OCI-LY7 (cell line): ENCODE results near the gene ARHGEF4.

Experiments
- CTCF ChIP-seq: fragments of 200-600 bp; sonication (generic); conservative IDR thresholded peaks from 2 replicates; pipeline ENCODE4 v1.5.1; 2014; ENCODE audit warnings: mild to moderate bottlenecking, antibody characterized with exemption, low read length, moderate library complexity, mixed read lengths
- EZH2phosphoT487 ChIP-seq: fragments of 200-600 bp; sonication (generic); IDR thresholded peaks from 2 replicates; pipeline ENCODE4 v1.6.1; 2018; ENCODE audit warnings: low read depth, borderline replicate concordance, mild to moderate bottlenecking, mixed run types, antibody characterized with exemption, low read length, moderate library complexity, mixed read lengths

- TF ChIP-seq CTCF (no peak), EZH2phosphoT487 (no peak)
Observed at GRCh38 chr2:131039535-131039907, 202.8 kb downstream of the ARHGEF4 start.
